ENCODE results near the gene SLC9A9.

GRCh38 chr3:143302638-143303171 is 545.6 kb downstream of the SLC9A9 start:
- TF ChIP-seq TCF7 (IDR thresholded peaks at IDR 0.05; ENCODE audit: borderline replicate concordance) (no peak), MTA3 (IDR thresholded peaks at IDR 0.05; ENCODE audit: borderline replicate concordance, low read length) (no peak)
